A375 (cell line): Measurements from ENCODE around the gene ANXA3. TPM values are rescaled to one million over a fixed set of nuclear protein-coding genes. Genes with fewer than 3 reads are reported as not detected.

ENCODE experiments used
- small RNA-seq: library from RNA; depleted of rRNA; stranded (forward); fragments of <200 nt; gene quantifications from one replicate; pipeline ENCODE3, GENCODE V24; 2014
- total RNA-seq: library from RNA; depleted of rRNA; stranded (reverse); fragments of >200 nt; shearing (Covaris generic); gene quantifications from 2 replicates; pipeline ENCODE4 v1.2.3, GENCODE V29; 2014; rRNA removed

Gene ANXA3, protein sequence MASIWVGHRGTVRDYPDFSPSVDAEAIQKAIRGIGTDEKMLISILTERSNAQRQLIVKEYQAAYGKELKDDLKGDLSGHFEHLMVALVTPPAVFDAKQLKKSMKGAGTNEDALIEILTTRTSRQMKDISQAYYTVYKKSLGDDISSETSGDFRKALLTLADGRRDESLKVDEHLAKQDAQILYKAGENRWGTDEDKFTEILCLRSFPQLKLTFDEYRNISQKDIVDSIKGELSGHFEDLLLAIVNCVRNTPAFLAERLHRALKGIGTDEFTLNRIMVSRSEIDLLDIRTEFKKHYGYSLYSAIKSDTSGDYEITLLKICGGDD
- 1.8 TPM in 1 of 2 replicates, not detected in the other for total RNA-seq

GRCh38 chr4:78551420-78552351, at the start of gene ANXA3:
Gene ANXA3 (plus strand): TSS chr4:78551770. CDS start chr4:78554474, 2,704 bp downstream.

Small RNAs within 50 kb of the gene (small RNA-seq; reads per million reads assigned to genes)
- gene HIGD1AP13 = not detected
- not detected for gene RF00019

Other genes starting within 250 kb of the ANXA3 start
- gene BMP2K, start 224.6 kb downstream of the ANXA3 start, total RNA-seq = 5.8 and 8.7 TPM in 2 replicates